HG03139 (cell line): ENCODE results near the gene PRR5L.
"Not testable (repeated sequence)": the region's sequence is repeated elsewhere in the genome, so short reads cannot be mapped to it uniquely, and the experiment has no call there.

Experiments
- ATAC-seq: cut with Tn5 transposase; IDR thresholded peaks from one replicate; pipeline ENCODE4 v1.9.1; 2021; ENCODE audit not compliant: unreplicated experiment

Gene PRR5L

DNA sequence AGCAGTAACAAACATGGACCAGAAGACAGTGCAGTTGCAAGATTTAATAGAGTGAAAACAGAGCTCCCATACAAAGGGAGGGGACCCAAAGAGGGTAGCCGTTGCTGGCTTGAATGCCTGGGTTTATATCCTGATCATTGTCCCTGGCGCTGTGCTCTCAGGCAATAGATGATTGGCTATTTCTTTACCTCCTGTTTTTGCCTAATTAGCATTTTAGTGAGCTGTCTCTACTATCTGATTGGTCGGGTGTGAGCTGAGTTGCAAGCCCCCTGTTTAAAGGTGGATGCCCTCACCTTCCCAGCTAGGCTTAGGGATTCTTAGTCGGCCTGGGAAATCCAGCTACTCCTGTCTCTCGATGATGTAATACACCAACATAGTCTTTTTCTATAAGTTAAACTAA, 29.3 kb downstream of the PRR5L start:
- ATAC-seq, result not testable (repeated sequence)

DNA sequence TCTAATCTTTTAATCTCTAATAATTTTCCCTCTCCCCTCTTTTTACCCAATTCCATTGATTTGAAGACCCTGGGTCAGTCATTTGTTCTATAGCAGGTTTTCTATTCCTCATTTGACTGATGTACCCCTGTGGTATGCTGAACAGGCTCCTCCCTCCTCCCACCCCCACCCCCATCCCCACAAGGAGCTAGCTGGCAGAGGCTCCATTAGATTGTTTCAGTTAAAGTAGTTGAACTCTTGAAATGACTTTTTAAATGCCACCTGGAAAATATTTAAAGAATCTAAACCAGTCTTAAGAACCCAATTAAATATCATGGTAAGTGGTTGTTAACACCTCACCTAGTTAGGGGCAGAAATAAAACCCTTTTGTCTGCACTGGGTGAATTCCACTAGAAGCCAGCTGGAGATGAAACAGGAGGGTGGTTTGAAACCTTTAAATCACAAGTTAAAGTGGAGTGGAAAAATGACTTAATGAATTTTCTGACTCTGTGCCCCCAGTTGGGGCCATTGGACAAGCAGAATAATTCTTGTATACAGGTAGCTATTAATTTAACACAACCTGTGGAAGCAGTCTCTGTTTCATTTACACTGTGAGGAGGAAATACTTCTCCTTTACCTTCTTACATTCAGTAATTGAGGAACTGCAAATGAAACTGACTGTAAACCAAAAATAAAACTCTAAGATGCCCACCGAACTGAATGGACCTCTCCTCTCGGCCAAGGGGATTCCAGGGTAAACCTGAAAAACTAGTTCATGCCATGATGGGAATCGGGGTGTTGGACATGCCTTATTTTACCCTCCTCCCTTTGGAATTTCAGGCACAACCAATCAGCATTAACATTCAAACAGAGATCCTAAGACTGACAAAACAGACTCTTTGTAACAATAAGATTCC, 30.7 kb downstream of the PRR5L start:
- ATAC-seq, result no peak

DNA sequence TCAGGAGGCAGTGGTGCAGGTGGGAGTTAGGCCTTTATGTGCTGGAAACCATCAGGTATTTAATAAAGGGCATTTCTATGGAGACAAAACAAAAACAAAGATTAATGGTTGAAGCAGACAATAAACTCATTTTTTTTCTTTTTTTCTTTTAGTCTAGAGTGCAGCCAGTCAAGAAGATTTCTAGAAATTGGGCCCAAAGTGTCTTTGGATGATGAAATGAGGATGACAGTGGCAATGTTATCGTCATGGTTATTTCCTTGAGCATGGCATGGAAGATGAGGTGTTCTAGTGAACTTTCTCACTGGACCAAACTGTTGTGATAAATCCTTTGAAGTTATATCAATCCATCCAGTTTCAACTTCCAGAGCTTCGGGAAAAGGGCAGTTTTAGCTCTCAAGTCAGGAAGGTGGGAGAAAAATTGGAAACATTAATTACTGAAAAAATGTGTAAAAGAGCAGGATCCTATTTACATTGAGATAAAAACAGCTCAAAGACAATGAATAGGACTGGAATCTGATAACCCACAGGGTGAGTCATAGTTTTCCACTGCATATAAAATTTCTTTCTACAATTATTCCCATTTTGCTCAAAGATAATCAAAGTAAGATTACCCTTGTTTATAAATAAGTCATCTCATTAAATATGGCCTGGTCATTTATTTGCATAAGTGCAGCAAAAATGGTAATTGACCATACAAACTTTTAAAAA, 33.0 kb downstream of the PRR5L start:
- ATAC-seq, result no peak

DNA sequence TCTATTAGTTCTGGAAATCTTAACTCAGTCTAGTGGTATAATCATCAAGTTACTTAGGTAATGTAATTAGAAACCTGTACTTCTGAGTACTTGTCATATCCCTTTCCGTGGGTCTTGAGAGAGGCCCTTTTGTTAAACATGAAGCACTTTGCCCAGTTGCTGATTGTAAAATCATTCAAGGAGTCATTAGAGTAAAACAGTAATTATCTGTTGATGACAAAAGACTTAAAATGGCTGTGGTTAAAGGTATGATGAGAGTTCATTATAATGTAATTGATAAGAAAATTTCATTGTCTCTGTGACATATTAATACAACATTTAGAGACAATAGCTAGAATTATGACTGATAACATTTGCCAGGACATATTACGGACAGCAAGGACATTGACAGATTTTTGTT, 34.3 kb downstream of the PRR5L start:
- ATAC-seq, result no peak

DNA sequence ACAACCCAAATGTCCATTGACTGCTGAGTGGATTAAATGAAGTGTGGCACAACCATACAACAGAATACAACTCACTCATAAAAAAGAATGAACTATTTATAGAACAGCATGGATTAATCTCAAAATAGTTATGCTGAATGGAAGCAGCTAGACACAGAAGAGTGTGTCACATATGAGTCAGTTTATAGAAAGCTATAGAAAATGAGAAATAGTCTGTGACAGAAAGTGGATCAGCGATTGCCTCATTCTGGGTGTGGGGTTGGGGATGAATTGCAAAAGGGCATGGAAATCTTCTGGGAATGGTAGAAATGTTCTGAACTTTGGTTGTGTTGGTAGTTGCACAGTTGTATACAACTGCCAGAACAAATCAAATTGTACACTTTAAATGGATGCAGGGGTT, 37.4 kb downstream of the PRR5L start:
- no peak for ATAC-seq

DNA sequence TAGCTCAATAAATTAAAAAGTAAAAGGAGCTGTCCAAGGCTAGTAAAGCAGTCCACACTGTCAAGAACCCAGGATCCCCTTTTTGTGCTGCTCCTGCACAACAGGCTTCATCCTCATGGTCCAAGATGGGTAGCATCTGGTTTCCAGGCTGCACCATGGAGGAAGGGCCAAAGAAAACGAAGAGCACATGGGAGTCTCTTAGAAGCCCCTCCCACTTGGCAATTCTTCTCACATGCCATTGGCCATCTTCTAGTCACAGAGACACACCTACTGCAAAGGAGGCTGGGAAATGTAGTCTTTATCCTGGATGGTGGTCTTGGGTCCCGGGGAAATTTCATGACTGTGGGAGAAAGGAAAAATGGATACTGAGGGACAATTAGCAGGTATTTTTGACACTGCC, 37.8 kb downstream of the PRR5L start:
- ATAC-seq, result no peak

DNA sequence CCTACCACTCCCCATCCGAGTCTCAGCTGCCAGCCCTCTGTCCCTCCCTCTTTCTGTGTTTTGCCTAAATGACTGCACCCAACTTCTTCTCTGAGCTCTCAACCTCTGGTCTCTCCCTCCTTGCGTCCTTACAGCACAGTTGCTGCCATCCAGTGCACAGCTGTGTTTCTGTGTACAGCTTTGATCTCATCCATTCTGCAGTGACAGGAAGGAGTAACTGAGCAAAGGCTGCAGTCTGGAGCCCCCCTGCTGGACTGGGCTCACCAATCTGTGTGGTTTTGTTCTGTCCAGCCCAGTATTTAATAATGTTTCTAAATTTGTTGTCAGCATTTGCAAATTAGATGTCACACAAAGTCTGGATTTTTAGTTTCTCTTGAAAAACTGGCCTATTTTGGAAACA, 43.8 kb downstream of the PRR5L start:
- ATAC-seq, result no peak

DNA sequence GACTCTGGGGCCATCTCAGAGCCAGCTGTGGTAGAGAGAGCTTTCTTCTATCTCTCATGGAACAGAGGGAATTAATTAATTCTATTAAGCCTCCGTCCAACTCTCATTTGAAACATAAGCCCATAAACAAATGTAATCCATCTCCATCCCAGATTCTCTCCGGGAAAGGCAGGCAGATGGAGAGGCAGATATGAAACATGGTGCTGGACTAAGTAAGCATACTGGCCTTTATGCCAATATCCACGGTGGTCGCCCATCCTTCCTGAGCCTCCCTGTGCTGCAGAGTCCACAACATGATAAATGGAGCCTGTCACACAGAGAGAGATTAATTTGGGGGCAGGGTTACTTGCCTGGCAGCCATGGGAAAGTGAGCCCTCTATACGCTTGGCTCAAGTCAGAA, 44.8 kb downstream of the PRR5L start:
- no peak for ATAC-seq

DNA sequence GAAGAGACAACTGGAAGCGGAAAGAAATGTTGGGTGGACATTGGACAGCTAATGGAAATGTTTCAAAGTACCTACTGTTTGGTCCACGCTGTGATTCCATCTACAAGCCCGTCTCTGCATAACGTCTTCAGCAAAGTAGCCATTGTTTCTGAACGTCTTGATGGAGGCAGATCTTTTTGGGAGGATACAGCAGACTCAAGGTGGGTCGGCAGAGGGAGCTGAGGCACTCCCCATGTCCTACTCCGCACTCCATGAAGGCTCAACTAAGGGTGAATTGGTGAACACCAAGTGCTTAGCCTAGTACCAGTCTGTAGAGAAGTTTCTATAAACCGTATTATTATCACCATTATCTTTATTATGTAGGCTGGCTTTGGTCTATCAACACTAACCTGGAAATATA, 45.8 kb downstream of the PRR5L start:
- no peak for ATAC-seq

DNA sequence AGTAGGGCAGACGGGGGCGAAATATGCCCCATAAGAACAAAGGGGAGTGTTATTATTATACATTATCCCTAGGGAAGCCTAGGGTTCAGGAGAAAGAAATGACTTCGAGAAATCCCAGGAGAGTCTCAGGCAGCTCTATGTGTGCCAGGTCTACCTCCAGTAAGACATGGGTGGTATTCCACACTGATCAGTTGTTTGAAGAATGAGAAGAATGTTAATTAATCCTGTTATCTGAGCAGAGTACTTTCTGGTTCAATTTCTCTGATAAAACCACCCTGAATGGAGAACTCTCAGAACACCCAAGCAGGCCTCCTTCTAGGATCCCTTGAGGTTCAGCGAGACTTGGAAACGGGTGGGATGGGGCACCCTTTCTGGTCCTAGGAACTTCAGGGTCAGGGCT, 46.2 kb downstream of the PRR5L start:
- ATAC-seq, result no peak

DNA sequence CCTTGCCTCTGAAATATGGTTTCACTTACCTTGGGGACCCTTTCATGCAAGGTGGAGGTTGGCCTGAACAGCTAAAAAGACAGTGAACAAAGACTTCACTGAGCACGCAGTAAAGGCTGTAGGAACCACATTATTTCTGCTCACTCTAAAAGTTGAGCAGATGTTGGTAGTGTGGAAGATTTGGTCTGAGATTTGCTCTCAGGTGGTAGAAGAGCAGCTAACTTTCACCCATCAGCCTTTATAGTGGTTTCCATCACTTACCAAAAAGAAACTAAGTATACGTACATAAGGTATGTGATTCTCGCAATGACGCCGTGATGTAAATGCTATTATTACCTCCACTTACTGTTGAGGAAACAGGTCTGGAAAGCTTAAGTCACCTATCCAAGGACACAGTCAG, 47.3 kb downstream of the PRR5L start:
- no peak for ATAC-seq

DNA sequence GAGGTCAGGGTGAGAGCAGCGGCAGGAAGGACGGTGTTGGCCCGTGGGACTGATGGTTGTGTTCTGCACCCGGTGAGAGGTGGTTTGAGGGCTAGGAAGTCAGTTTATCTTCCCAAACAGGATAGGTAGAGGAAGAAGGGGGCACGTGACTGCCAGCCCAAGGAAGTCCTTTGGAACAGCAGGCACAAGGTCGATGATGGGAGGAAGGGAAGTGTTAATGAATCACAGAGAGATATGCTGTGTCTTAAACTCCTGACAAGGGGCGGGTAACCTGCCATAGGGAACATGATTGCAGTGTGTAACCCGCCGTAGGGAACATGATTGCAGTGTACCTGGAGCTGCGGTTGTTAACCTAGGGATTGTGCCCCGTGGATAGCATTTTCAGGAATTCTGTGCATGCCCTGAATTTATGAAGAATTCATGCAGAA, 49.0 kb downstream of the PRR5L start:
- ATAC-seq, result no peak

DNA sequence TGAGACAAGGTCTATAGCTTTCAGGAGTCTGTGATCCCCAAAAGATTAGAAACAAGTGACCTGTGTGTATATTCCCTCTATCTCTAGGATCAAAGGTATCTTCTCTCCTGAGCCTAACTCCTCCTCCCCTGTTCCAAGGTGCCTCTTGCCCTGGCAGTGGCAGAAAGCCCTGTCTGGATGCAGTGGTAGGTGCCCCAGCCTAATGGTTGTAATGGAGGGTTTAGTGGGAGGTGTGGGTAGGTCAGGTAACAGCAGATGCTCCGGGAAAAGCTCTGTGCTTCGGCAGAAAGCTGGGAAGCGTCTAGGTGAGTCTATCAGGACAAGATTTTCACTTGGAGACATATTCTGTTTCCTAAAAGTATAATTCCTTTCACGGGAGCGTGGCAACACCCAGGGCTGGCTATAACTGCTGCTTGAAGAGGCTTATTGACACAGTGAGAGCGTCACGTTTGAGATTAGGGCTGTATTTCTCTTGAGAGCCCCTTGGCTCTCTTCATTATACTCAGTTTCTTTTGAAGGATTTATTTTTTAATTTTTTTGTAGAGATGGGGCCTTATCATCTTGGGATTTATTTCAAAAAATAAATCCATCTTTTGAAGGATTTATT, 49.5 kb downstream of the PRR5L start:
- no peak for ATAC-seq

DNA sequence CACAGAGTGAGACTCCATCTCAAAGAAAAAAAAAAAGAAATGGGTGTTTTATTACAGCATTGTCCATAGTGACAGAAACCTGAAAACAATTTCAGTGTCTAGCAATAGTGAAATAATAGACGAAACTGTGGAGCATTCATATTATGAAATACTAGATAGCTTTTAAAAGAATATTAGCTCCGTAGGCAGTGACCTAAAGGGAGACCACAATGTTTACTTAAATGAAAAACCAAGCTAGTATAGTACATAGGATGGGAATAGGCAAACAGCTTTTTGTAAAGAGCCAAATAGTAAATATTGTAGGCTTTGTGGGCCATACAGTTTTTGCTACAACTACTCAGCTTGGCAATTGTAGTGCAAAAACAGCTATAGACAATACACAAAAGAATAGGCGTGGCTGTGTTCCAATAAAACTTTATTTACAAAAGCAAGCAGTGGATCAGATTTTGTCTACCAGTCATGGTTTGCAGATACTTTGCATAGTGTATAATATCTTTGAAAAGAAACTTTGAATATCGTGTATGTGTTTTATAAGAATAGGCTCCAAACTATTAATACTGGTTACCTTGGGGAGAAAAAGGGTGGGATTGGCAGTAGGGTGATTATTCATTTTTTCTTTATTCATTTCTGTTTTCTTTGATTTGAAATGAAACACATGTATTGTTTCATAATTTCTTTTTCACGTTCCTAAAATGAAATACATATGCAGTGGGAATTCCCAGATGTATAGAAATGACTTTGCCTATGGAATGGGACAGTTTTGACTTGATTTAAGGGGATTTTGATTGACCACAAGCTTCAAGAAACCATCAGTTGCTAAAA, 50.7 kb downstream of the PRR5L start:
- ATAC-seq, result no peak

DNA sequence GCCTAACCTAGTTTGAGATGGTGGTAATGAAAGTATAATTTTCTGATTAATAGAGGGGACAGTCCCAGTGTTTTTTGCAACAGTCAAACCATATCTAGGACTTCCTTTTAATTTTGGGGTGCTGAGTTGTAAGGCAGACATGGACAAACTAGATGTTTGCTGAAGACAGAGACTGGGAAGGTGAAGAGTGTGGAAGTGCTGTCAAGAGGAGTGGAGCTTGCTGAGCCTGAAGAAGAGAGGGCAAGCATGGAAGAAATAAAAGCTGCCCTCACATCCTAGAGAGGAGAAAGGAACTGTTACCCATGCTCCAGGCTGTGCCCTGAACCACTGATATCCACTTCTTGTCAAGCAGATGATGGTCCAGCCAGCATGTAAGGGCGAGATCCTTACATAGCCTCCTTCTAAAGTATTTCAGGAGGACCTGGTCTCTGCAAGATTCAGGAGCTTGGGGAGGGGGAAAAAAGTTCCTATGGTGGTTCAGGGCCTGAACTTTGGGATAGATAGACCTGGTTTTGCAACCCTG, 51.4 kb downstream of the PRR5L start:
- ATAC-seq, result no peak

DNA sequence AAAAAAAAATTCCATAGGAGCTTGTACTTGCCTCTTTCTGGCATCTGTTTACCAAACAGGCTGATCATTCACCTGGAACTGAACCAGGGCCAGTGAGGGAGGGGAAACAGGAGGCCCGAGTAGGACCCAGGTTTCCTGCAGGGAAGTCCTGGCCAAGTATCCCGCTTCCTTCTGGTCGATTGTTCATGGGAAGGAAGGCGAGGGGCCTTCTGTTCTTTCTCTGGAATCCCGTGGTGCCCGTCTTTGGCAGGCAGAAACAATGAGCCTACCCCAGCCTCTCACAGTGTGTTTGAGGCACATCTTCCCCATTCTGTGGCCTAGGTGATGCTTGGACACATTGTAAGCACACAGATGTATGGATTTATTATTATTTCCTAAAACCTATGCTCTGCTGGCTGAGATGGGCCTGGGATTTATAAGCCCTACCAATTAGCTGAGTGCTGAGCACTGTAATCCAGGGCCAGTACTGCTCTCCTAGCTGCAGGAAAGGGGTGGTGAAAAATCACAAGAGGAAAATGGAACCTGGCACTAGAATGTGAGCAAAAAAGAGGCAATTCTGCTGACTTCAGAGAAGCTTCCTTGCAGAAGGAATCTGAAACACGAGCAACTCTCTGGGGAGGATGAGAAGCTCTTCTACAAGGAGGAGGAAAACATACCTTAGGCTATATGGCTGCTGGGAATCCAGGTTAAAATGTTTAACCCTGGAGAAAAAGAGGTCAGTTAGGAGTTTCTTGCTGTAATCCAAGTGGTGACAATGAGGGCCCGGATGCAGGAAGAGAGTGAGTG, 53.5 kb downstream of the PRR5L start:
- no peak for ATAC-seq

DNA sequence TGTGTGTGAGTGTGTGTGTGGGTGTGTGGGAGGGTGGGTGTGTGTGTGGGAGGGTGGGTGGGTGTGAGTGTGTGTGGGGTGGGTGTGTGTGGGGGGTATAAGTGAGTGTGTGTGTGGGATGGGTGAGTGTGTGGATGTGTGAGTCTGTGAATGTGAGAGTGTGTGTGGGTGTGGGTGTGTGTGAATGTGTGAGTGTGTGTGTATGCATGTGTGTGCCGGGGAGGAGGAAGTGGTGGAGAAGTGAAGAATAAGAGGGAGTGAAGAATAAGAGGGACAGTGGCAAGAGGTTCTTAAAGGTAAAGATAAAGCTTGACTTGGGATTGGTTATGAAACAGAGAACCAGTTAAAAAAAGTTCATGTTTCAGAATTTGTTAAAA, 54.0 kb downstream of the PRR5L start:
- no peak for ATAC-seq

DNA sequence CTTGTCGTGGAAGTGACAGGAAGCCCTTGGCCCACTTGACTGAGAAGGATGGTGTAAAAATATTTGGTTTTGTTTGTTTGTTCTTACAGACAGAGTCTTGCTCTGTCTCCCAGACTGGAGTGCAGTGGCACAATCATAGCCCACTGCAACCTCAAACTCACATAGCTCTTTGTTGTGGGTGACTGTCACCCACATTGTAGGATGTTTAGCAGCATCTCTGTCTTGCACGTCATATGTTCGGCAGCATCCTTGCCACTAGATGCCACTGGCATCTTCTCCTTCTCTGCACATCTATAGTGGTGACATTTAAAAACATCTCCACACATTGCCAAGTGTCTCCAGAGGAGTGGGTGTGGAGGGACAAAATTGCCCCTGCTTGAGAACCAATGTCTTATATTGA, 56.8 kb downstream of the PRR5L start:
- no peak for ATAC-seq

DNA sequence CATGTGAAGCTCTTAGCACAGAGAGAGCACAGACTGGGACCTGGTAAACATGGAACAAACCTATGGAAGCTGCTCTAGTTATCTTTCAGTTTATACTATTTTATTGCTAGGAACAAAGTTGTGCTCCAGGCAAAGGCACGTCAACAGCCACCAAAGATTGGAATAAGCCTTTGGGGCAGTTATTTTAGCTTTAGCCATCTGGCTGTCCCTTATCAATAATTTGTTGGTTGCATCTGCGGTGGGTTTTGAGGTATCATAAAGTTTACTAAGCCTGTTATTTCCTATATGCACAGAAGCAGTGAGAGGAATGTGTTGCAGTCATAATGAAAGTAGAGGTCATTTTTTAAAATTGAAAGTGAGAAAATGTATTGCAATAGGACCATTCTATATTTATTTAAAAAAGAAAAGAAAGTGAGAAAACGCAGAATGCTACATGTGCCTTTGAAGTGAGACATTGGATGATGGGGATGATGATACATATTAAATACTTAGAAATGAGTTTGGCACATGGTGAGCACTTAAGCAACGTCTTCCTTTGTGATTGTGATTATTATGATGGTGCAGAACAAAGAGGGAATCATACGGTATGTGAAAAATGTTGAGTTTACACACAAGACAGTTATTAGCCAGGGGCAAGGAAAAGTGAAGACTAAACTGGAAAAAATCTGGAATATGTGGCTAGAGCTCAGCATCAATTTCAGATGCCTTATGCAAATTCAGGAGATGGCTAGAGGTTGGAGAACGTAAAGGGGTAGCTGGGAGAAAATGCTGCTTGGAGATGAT, 58.3 kb downstream of the PRR5L start:
- ATAC-seq, result peak; percentile 72
